Kidney (tissue), 14 donors: ENCODE measurements around the gene TMEM134. TPM values are rescaled to one million over a fixed set of nuclear protein-coding genes. Genes with fewer than 3 reads are reported as not detected.
"Not testable (repeated sequence)": the region's sequence is repeated elsewhere in the genome, so short reads cannot be mapped to it uniquely, and the experiment has no call there.

Experiments used
- DNase-seq, 5 donors: peaks; one replicate each; pipeline ENCODE4 v3.0.0-alpha.2; 2013 to 2020
- FAIRE-seq: peaks from 2 replicates; lab custom pipeline; 2012; peaks lifted over from hg19 to GRCh38; lab: Jason Lieb, UNC
- H3K27ac ChIP-seq, 2 donors: one replicate each; pipeline ENCODE4 v1.7.0; 2013; ENCODE audit warnings: low read depth in 2 of 2, low read length in 2 of 2, inconsistent platforms in 1 of 2
- H3K27me3 ChIP-seq: one replicate; pipeline ENCODE4 v1.7.1; 2013; ENCODE audit warnings: low read length, inconsistent platforms; ENCODE audit not compliant: control insufficient read depth, insufficient read depth
- H3K36me3 ChIP-seq, 3 donors: one replicate each; pipeline versions ENCODE4 v1.7.0 to v1.7.1; 2013; ENCODE audit warnings: low read length in 3 of 3, control low read depth in 1 of 3, inconsistent platforms in 1 of 3; ENCODE audit not compliant: insufficient read depth in 3 of 3, control insufficient read depth in 2 of 3
- H3K4me1 ChIP-seq, 3 donors: one replicate each; pipeline versions ENCODE4 v1.7.0 to v1.7.1; 2013; ENCODE audit warnings: low read length in 3 of 3, inconsistent platforms in 1 of 3, low read depth in 1 of 3; ENCODE audit not compliant: control insufficient read depth in 2 of 3, insufficient read depth in 2 of 3
- H3K4me3 ChIP-seq, 3 donors: one replicate each; pipeline versions ENCODE4 v1.7.0 to v1.8.1; 2013; ENCODE audit warnings: low read length in 3 of 3, control low read depth in 1 of 3, inconsistent platforms in 1 of 3
- H3K9ac ChIP-seq, 3 donors: one replicate each; pipeline versions ENCODE4 v1.7.0 to v1.7.1; 2013; ENCODE audit warnings: low read length in 3 of 3, control low read depth in 1 of 3, inconsistent platforms in 1 of 3
- H3K9me3 ChIP-seq, 3 donors: one replicate each; pipeline versions ENCODE4 v1.7.0 to v1.7.1; 2013; ENCODE audit warnings: low read length in 3 of 3, control low read depth in 1 of 3, inconsistent platforms in 1 of 3; ENCODE audit not compliant: control insufficient read depth in 2 of 3, insufficient read depth in 1 of 3
- CTCF ChIP-seq: IDR thresholded peaks from 3 replicates; pipeline ENCODE4 v1.5.1; 2012; ENCODE audit warnings: mild to moderate bottlenecking, moderate library complexity, borderline replicate concordance; ENCODE audit not compliant: insufficient read depth; ENCODE audit errors: extremely low read depth
- intact Hi-C: fragments of 100-400 bp; cut with DNase I; formaldehyde crosslinking; loops from one replicate; pipeline ENCODE4 v1.11.1; 2022
- polyA plus RNA-seq: library from polyadenylated mRNA; stranded (reverse); fragments of 350-450 nt; fragmentation: Illumina TruSeq; extraction: RNeasy Lipid Tissue Mini Kit (QIAGEN cat#74804); gene quantifications from one replicate; pipeline ENCODE4 v1.2.3, GENCODE V29; 2014; ENCODE audit warnings: low read depth, low replicate concordance; ENCODE audit not compliant: insufficient read depth
- total RNA-seq: library from RNA; stranded (reverse); fragmentation: NEBNext Ultra II Directional; extraction: Animal tissue kit (Norgen Biotek cat#: 25700); gene quantifications from one replicate; pipeline ENCODE4 v1.2.1, GENCODE V29; 2021
- donor health status: control.
- donor health status: control.
- donor health status: control.
- donor health status: control.
- donor health status: control.
- donor health status: DM: yes; HTN: yes; CAD: no.
- donor health status: Normal renal cell carcinoma (clear cell type).

TMEM134 gene
- total and polyA plus RNA-seq, 2 donors from 2014 or later: 65.5 to 127 TPM

GRCh38 chr11:67483831-67484665 lies 15.0 kb upstream of the TMEM134 start:
- Histone ChIP-seq H3K9me3 (no peaks in the 10 kb centered on the region), H3K4me3 (peak overlapping the region; percentile 28 to 95 (median 33)), H3K36me3 (peaks cover 0 to 4% (median 2%) of the 10 kb centered on the region in 3 donors), H3K27ac (peak overlapping the region in 1 of 2 donors; percentile 55), H3K27me3 (no peaks in the 10 kb centered on the region), H3K4me1 (peaks cover 3 to 19% (median 9%) of the 10 kb centered on the region in 3 donors), H3K9ac (peak overlapping the region in 1 of 3 donors; percentile 15)
- intact Hi-C loops: no loop called here
- TF ChIP-seq CTCF: no peak
- DNase-seq: peak; percentile 52 to 82 (median 63)
- no peak for FAIRE-seq

DNA sequence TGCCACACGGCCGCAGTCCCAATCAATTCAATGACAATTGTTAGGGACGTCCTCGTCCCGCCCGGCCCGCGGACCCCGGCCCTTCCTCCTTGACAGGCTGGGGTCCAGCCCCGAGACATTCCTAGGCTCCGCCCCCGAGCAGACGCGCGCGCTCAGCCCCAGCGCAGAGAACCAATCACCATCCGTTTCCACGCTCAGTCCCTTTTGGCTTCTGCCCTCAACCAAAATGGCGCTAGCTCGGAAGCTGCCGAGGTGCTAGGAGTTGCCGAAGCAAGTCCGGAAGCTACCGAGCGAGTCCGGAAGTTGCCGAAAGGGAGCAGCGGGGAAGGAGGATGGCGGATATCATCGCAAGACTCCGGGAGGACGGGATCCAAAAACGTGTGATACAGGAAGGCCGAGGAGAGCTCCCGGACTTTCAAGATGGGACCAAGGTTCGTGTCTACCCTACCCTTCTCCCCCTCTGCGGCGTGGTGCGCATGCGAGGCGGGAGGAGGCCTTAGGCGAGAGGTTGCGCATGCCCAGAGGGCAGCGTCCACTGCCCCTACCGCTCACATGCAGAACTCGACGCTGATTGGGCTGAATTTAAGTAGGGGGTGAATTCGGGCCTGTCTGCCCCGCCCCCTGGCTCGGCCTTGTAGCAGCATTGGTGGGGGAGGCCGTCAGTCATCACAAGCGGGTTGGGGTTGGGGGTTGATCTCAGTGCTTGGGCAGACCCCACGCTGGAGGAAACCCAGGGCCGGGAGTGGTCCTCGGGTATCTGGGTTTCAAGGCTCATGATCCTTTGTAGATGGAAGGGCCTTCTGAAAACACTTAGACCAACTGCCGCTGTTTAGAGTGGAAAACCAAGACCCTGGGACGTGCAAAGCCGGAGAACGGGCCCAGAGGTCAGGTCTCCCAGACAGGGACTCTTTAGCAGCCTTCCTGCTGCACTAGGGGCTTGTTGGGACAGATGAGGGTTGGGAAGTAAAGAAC lies 14.1 kb upstream of the TMEM134 start, which contains the start of gene AIP:
Gene AIP, plus strand, starts transcription at position 200 of the 972 bp plus-strand sequence. Its CDS starts 133 bp downstream, at position 333.
- H3K9ac ChIP-seq: peak within 1 kb of the TSS; percentile 33 to 94 (median 83)
- peak within 1 kb of the TSS; percentile 79 to 87 for H3K27ac ChIP-seq
- H3K4me1 ChIP-seq: peaks cover 3 to 19% (median 9%) of the 10 kb centered on the region in 3 donors
- peaks cover 0 to 4% (median 2%) of the 10 kb centered on the region in 3 donors for H3K36me3 ChIP-seq
- peak; percentile 99 for DNase-seq
- H3K9me3 ChIP-seq: no peaks in the 10 kb centered on the region
- peak within 1 kb of the TSS; percentile 78 to 95 (median 94) for H3K4me3 ChIP-seq
- intact Hi-C loops: no loop called here
- no peaks in the 10 kb centered on the region for H3K27me3 ChIP-seq
- no peak for FAIRE-seq
- no peak for TF ChIP-seq CTCF

- FAIRE-seq: no peak
- Histone ChIP-seq H3K36me3 (peaks cover 0 to 2% (median 0%) of the 10 kb centered on the region in 3 donors), H3K27me3 (no peaks in the 10 kb centered on the region), H3K27ac (peak overlapping the region; percentile 79 to 87), H3K4me1 (peaks cover 3 to 19% (median 9%) of the 10 kb centered on the region in 3 donors), H3K4me3 (peak overlapping the region; percentile 67 to 95 (median 94)), H3K9ac (peak overlapping the region; percentile 33 to 83 (median 33)), H3K9me3 (no peaks in the 10 kb centered on the region)
- intact Hi-C loops: no loop called here
- TF ChIP-seq CTCF: no peak
- DNase-seq: peak in 1 of 5 donors; percentile 71
Measured at GRCh38 chr11:67482275-67482826, 13.3 kb upstream of the TMEM134 start.

GRCh38 chr11:67477344-67478050 lies 8.4 kb upstream of the TMEM134 start:
- DNase-seq, H3K4me1 ChIP-seq, H3K27ac ChIP-seq, H3K27me3 ChIP-seq, H3K9me3 ChIP-seq, FAIRE-seq, intact Hi-C loops, H3K36me3 ChIP-seq, H3K9ac ChIP-seq, H3K4me3 ChIP-seq: not testable (repeated sequence)

GRCh38 chr11:67476692-67477091 lies 7.6 kb upstream of the TMEM134 start:
- intact Hi-C loops, H3K9me3 ChIP-seq, H3K27ac ChIP-seq, FAIRE-seq, H3K27me3 ChIP-seq, H3K4me3 ChIP-seq, DNase-seq, H3K36me3 ChIP-seq, H3K9ac ChIP-seq, H3K4me1 ChIP-seq: not testable (repeated sequence)
